A549 (cell line): ENCODE measurements around the gene AQP2. TPM values are rescaled to one million over a fixed set of nuclear protein-coding genes. Genes with fewer than 3 reads are reported as not detected.

ENCODE experiments used
- ATAC-seq, 2 experiments: fragments of 200-7000 bp in 1 of 2; fragments of >200 bp in 1 of 2; cut with Nextera tagmentation in 1 of 2; cut with Tn5 transposase in 1 of 2; 3 replicates each; pipeline versions ENCODE4 v1.8.0 to v1.9.1; 2018 to 2020; ENCODE audit warnings: mild to moderate bottlenecking in 1 of 2, moderate library complexity in 1 of 2
- CTCF ChIA-PET: fragments of 300-600 bp; sonication (Branson Sonifier 250); formaldehyde crosslinking; extraction: SDS; loops from one replicate; lab custom pipeline; 2021; ENCODE audit warnings: antibody characterized with exemption, inconsistent platforms; lab: Yijun Ruan, JAX
- POLR2A ChIA-PET: fragments of 350-600 bp; formaldehyde crosslinking; extraction: SDS; loops from one replicate; lab custom pipeline; 2021; ENCODE audit warnings: antibody characterized with exemption, inconsistent platforms; lab: Yijun Ruan, JAX
- DNase-seq, 2 experiments: peaks; one replicate each; pipeline versions ENCODE4 v3.0.0 to v3.0.0-alpha.2; 2011 to 2016; ENCODE audit warnings: low read depth in 1 of 2, low spot score in 1 of 2
- FAIRE-seq: peaks from 2 replicates; lab custom pipeline; 2011; peaks lifted over from hg19 to GRCh38; lab: Jason Lieb, UNC
- H3K27ac ChIP-seq, 2 experiments: fragments of >200 bp; sonication (Bioruptor Twin); formaldehyde crosslinking; 3 replicates each; pipeline ENCODE4 v1.5.1; 2016 to 2017
- H3K4me1 ChIP-seq: fragments of >200 bp; sonication (Bioruptor Twin); formaldehyde crosslinking; 3 replicates; pipeline ENCODE4 v1.6.1; 2016
- H3K4me2 ChIP-seq: fragments of >200 bp; sonication (Bioruptor Twin); formaldehyde crosslinking; 3 replicates; pipeline ENCODE4 v1.6.1; 2016
- H3K4me3 ChIP-seq: fragments of >200 bp; sonication (Bioruptor Twin); formaldehyde crosslinking; 3 replicates; pipeline ENCODE4 v1.5.1; 2016
- H3K9me3 ChIP-seq: fragments of >200 bp; sonication (Bioruptor Twin); formaldehyde crosslinking; 3 replicates; pipeline ENCODE4 v1.6.1; 2016
- BHLHE40 ChIP-seq: IDR thresholded peaks from 2 replicates; pipeline ENCODE4 v1.6.1; 2012; ENCODE audit warnings: low read depth, low read length, inconsistent platforms
- CTCF ChIP-seq: fragments of >200 bp; sonication (Bioruptor Twin); formaldehyde crosslinking; IDR thresholded peaks from 3 replicates; pipeline ENCODE4 v1.5.1; 2016
- EHMT2 ChIP-seq: fragments of 200-600 bp; sonication (generic); IDR thresholded peaks from 2 replicates; pipeline ENCODE4 v1.6.1; 2016; ENCODE audit warnings: antibody characterized with exemption, low read depth, mild to moderate bottlenecking, moderate library complexity
- GATA3 ChIP-seq: IDR thresholded peaks from 2 replicates; pipeline ENCODE4 v1.6.1; 2012; ENCODE audit warnings: borderline replicate concordance
- JUN ChIP-seq, 2 experiments: fragments of >200 bp; sonication (Bioruptor Twin); formaldehyde crosslinking; IDR thresholded peaks; 2 replicates in 1 of 2; 3 replicates in 1 of 2; pipeline ENCODE4 v1.6.1; 2016 to 2017
- NFE2L2 ChIP-seq: fragments of 150-350 bp; conservative IDR thresholded peaks from 2 replicates; pipeline ENCODE4 v1.6.1; 2014; ENCODE audit warnings: low read length
- NR3C1 ChIP-seq: fragments of >200 bp; sonication (Bioruptor Twin); formaldehyde crosslinking; IDR thresholded peaks from 3 replicates; pipeline ENCODE4 v1.6.1; 2017
- RARB ChIP-seq: fragments of 250-450 bp; sonication (Bioruptor Pico); IDR thresholded peaks from 2 replicates; pipeline ENCODE4 v1.8.0; 2021; ENCODE audit warnings: mild to moderate bottlenecking, moderate library complexity
- REST ChIP-seq: fragments of 200-600 bp; sonication (generic); IDR thresholded peaks from 2 replicates; pipeline ENCODE4 v1.6.1; 2016; ENCODE audit warnings: antibody characterized with exemption, mild to moderate bottlenecking, moderate library complexity
- RNF2 ChIP-seq: fragments of 200-600 bp; sonication (generic); IDR thresholded peaks from 2 replicates; pipeline ENCODE4 v1.6.1; 2016; ENCODE audit warnings: low read depth, mild to moderate bottlenecking, antibody characterized with exemption, moderate library complexity, borderline replicate concordance
- SMC3 ChIP-seq: fragments of >200 bp; sonication (Bioruptor Twin); formaldehyde crosslinking; IDR thresholded peaks from 3 replicates; pipeline ENCODE4 v1.6.1; 2018; ENCODE audit warnings: inconsistent platforms
- TP53 ChIP-seq: fragments of 250-450 bp; sonication (Bioruptor Pico); IDR thresholded peaks from 2 replicates; pipeline ENCODE4 v1.5.0; 2021; ENCODE audit warnings: mild to moderate bottlenecking, moderate library complexity
- USF2 ChIP-seq: fragments of 450-650 bp; IDR thresholded peaks from 2 replicates; pipeline ENCODE4 v1.6.1; 2014; ENCODE audit warnings: antibody characterized with exemption
- ZC3H11A ChIP-seq: fragments of 450-650 bp; IDR thresholded peaks from 2 replicates; pipeline ENCODE4 v1.6.1; 2014; ENCODE audit warnings: antibody characterized with exemption, mild to moderate bottlenecking
- ZFP36 ChIP-seq: fragments of 450-650 bp; IDR thresholded peaks from 2 replicates; pipeline ENCODE4 v1.6.1; 2014; ENCODE audit warnings: borderline replicate concordance; ENCODE audit not compliant: partially characterized antibody
- WGBS: methylation state at CpG from one replicate; pipeline ENCODE4 v1.1.6; 2017; ENCODE audit errors: missing lambda C conversion rate; 5-methylcytosine and 5-hydroxymethylcytosine counted together
- polyA plus RNA-seq, 4 experiments: library from polyadenylated mRNA; depleted of rRNA in 3 of 4; stranded (reverse); fragments of >200 nt; fragmentation: RNase III in 1 of 4; extraction: RNeasy Plus Mini Kit Qiagen cat#74134 plus additional on column Dnase treatment in 1 of 4; gene quantifications; 2 replicates in 3 of 4; 3 replicates in 1 of 4; pipeline ENCODE4 v1.2.3, GENCODE V29; 2011 to 2017

Gene AQP2
- polyA plus RNA-seq, 2 of the 4 experiments (the other 2 are of a cell fraction), result not detected

- H3K4me3 ChIP-seq, result no peak overlapping the region
- H3K4me1 ChIP-seq, result no peaks in the 10 kb centered on the region
- POLR2A ChIA-PET, result no interaction called here
- FAIRE-seq, result no peak
- no peak overlapping the region for H3K27ac ChIP-seq
- TF ChIP-seq USF2 (no peak), ZFP36 (no peak), EHMT2 (no peak), REST (no peak), BHLHE40 (no peak), TP53 (CRISPR knock-in tag) (no peak), RARB (CRISPR knock-in tag) (no peak), NFE2L2 (no peak), CTCF (no peak), GATA3 (no peak)
- H3K4me2 ChIP-seq, result no peak overlapping the region
- no peak for DNase-seq
- 71% methylated on average over 12 of the region's 12 CpGs for WGBS
- H3K9me3 ChIP-seq, result no peaks in the 10 kb centered on the region
- CTCF ChIA-PET, result interaction anchor here (1.0 kb wide), 1 partner anchor 134 kb away, joined by 4 read pairs; no protein-coding TSS in a partner anchor
- ATAC-seq, result no peak; a peak in 2 of 6 replicates
These were observed 28.0 kb upstream of the AQP2 start for GRCh38 chr12:49922349-49923034.

GRCh38 chr12:49923035-49923644 lies 27.4 kb upstream of the AQP2 start:
- WGBS, result 85% methylated on average over 7 of the region's 7 CpGs
- Histone ChIP-seq H3K27ac (no peak overlapping the region), H3K9me3 (no peaks in the 10 kb centered on the region)
- POLR2A ChIA-PET, result no interaction called here
- no peak for FAIRE-seq
- TF ChIP-seq ZC3H11A, result no peak
- no peak for TF ChIP-seq NR3C1
- TF ChIP-seq SMC3, result no peak
- TF ChIP-seq JUN (IDR thresholded peaks at IDR 0.05), result no peak
- no peak for TF ChIP-seq RNF2
- TF ChIP-seq RARB (CRISPR knock-in tag), result no peak
- TF ChIP-seq, all 56 proteins: peak for 0
- CTCF ChIA-PET, result interaction anchor here (1.0 to 1.1 kb wide), 2 partner anchors 43 to 133 kb away, joined by 3 to 4 read pairs; no protein-coding TSS in a partner anchor
- no peaks in the 10 kb centered on the region for H3K4me1 ChIP-seq
- ATAC-seq (no peak; a peak in 1 of 6 replicates), DNase-seq (no peak)
- H3K4me3 ChIP-seq, result no peak overlapping the region
- H3K4me2 ChIP-seq, result no peak overlapping the region
